WTC11 (cell line): ENCODE results near the gene COL25A1.

Experiments used
- CREB1 ChIP-seq: sonication (generic); formaldehyde crosslinking; IDR thresholded peaks from 2 replicates; pipeline ENCODE4 v1.8.0; 2023; ENCODE audit warnings: mild to moderate bottlenecking, missing genetic modification reagents
- ELF4 ChIP-seq: sonication (generic); formaldehyde crosslinking; IDR thresholded peaks from 2 replicates; pipeline ENCODE4 v1.8.1; 2022; ENCODE audit warnings: low read depth, mild to moderate bottlenecking, moderate library complexity, missing genetic modification reagents
- FOXJ3 ChIP-seq: sonication (generic); formaldehyde crosslinking; IDR thresholded peaks from 2 replicates; pipeline ENCODE4 v1.9.0; 2021; ENCODE audit warnings: missing genetic modification reagents, mild to moderate bottlenecking, borderline replicate concordance
- ZNF263 ChIP-seq: sonication (generic); formaldehyde crosslinking; IDR thresholded peaks from 2 replicates; pipeline ENCODE4 v1.8.1; 2022; ENCODE audit warnings: low read depth, mild to moderate bottlenecking, moderate library complexity, missing genetic modification reagents
- TF ChIP-seq, protein P1 (sequence below): fragments of 200-600 bp; IDR thresholded peaks from 2 replicates; pipeline ENCODE4 v1.8.0; 2022; ENCODE audit warnings: antibody characterized with exemption
- TF ChIP-seq, protein P2 (sequence below): sonication (generic); formaldehyde crosslinking; IDR thresholded peaks from 2 replicates; pipeline ENCODE4 v1.8.1; 2023; ENCODE audit warnings: mild to moderate bottlenecking, missing genetic modification reagents, moderate library complexity
- TF ChIP-seq, protein P3 (sequence below): sonication (generic); formaldehyde crosslinking; IDR thresholded peaks from 2 replicates; pipeline ENCODE4 v1.8.0; 2022; ENCODE audit warnings: missing genetic modification reagents
- TF ChIP-seq, protein P4 (sequence below): sonication (generic); formaldehyde crosslinking; IDR thresholded peaks from 2 replicates; pipeline ENCODE4 v1.8.0; 2022; ENCODE audit warnings: mild to moderate bottlenecking, missing genetic modification reagents
- TF ChIP-seq, protein P5 (sequence below): sonication (generic); formaldehyde crosslinking; IDR thresholded peaks from 2 replicates; pipeline ENCODE4 v1.8.1; 2022; ENCODE audit warnings: low read depth, mild to moderate bottlenecking, moderate library complexity, missing genetic modification reagents, borderline replicate concordance
- TF ChIP-seq, protein P6 (sequence below): sonication (generic); formaldehyde crosslinking; IDR thresholded peaks from 2 replicates; pipeline ENCODE4 v1.8.0; 2022; ENCODE audit warnings: mild to moderate bottlenecking, missing genetic modification reagents

DNA sequence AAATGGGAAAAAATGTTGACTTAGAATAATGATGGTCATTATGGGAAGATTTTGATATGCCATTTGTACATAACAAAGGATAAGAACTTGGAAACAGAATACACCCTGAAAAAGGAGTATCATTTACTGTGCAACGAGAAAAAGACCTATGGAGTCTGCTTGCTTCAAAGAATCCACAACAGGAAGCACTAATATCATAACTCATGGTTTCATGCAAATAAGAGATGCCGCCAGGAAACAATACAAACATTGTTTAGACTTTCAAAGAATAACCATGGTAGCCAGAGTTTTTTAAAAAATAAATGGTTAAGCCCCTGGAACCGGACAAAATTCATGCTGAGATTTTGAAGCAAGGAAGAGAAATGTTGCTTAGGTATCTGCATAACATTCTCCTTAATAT is 399.7 kb downstream of the COL25A1 start:
- TF ChIP-seq, protein P1, sequence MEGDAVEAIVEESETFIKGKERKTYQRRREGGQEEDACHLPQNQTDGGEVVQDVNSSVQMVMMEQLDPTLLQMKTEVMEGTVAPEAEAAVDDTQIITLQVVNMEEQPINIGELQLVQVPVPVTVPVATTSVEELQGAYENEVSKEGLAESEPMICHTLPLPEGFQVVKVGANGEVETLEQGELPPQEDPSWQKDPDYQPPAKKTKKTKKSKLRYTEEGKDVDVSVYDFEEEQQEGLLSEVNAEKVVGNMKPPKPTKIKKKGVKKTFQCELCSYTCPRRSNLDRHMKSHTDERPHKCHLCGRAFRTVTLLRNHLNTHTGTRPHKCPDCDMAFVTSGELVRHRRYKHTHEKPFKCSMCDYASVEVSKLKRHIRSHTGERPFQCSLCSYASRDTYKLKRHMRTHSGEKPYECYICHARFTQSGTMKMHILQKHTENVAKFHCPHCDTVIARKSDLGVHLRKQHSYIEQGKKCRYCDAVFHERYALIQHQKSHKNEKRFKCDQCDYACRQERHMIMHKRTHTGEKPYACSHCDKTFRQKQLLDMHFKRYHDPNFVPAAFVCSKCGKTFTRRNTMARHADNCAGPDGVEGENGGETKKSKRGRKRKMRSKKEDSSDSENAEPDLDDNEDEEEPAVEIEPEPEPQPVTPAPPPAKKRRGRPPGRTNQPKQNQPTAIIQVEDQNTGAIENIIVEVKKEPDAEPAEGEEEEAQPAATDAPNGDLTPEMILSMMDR = no peak
- TF ChIP-seq ZNF263 (no peak), ELF4 (CRISPR knock-in tag) (no peak), CREB1 (CRISPR knock-in tag) (no peak), FOXJ3 (CRISPR knock-in tag) (no peak)
- TF ChIP-seq, protein P2, sequence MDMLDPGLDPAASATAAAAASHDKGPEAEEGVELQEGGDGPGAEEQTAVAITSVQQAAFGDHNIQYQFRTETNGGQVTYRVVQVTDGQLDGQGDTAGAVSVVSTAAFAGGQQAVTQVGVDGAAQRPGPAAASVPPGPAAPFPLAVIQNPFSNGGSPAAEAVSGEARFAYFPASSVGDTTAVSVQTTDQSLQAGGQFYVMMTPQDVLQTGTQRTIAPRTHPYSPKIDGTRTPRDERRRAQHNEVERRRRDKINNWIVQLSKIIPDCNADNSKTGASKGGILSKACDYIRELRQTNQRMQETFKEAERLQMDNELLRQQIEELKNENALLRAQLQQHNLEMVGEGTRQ (CRISPR knock-in tag) = no peak
- TF ChIP-seq, protein P3, sequence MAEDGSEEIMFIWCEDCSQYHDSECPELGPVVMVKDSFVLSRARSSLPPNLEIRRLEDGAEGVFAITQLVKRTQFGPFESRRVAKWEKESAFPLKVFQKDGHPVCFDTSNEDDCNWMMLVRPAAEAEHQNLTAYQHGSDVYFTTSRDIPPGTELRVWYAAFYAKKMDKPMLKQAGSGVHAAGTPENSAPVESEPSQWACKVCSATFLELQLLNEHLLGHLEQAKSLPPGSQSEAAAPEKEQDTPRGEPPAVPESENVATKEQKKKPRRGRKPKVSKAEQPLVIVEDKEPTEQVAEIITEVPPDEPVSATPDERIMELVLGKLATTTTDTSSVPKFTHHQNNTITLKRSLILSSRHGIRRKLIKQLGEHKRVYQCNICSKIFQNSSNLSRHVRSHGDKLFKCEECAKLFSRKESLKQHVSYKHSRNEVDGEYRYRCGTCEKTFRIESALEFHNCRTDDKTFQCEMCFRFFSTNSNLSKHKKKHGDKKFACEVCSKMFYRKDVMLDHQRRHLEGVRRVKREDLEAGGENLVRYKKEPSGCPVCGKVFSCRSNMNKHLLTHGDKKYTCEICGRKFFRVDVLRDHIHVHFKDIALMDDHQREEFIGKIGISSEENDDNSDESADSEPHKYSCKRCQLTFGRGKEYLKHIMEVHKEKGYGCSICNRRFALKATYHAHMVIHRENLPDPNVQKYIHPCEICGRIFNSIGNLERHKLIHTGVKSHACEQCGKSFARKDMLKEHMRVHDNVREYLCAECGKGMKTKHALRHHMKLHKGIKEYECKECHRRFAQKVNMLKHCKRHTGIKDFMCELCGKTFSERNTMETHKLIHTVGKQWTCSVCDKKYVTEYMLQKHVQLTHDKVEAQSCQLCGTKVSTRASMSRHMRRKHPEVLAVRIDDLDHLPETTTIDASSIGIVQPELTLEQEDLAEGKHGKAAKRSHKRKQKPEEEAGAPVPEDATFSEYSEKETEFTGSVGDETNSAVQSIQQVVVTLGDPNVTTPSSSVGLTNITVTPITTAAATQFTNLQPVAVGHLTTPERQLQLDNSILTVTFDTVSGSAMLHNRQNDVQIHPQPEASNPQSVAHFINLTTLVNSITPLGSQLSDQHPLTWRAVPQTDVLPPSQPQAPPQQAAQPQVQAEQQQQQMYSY (CRISPR knock-in tag) = no peak
- TF ChIP-seq, protein P4, sequence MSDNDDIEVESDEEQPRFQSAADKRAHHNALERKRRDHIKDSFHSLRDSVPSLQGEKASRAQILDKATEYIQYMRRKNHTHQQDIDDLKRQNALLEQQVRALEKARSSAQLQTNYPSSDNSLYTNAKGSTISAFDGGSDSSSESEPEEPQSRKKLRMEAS = no peak
- TF ChIP-seq, protein P5, sequence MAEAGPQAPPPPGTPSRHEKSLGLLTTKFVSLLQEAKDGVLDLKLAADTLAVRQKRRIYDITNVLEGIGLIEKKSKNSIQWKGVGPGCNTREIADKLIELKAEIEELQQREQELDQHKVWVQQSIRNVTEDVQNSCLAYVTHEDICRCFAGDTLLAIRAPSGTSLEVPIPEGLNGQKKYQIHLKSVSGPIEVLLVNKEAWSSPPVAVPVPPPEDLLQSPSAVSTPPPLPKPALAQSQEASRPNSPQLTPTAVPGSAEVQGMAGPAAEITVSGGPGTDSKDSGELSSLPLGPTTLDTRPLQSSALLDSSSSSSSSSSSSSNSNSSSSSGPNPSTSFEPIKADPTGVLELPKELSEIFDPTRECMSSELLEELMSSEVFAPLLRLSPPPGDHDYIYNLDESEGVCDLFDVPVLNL (CRISPR knock-in tag) = no peak
- TF ChIP-seq, protein P6, sequence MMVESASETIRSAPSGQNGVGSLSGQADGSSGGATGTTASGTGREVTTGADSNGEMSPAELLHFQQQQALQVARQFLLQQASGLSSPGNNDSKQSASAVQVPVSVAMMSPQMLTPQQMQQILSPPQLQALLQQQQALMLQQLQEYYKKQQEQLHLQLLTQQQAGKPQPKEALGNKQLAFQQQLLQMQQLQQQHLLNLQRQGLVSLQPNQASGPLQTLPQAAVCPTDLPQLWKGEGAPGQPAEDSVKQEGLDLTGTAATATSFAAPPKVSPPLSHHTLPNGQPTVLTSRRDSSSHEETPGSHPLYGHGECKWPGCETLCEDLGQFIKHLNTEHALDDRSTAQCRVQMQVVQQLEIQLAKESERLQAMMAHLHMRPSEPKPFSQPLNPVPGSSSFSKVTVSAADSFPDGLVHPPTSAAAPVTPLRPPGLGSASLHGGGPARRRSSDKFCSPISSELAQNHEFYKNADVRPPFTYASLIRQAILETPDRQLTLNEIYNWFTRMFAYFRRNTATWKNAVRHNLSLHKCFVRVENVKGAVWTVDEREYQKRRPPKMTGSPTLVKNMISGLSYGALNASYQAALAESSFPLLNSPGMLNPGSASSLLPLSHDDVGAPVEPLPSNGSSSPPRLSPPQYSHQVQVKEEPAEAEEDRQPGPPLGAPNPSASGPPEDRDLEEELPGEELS (CRISPR knock-in tag) = no peak
